HCT116 (cell line): ENCODE data around the gene SLC24A3. TPM values are rescaled to one million over a fixed set of nuclear protein-coding genes. Genes with fewer than 3 reads are reported as not detected.

Experiments
- ATAC-seq: fragments of 200-7000 bp; cut with Tn5 transposase; 2 replicates; pipeline ENCODE4 v1.9.1; 2020; ENCODE audit warnings: mild to moderate bottlenecking, moderate library complexity
- BruUV-seq: library from RNA; stranded (reverse); fragments of 400-500 nt; replicated peaks from 2 replicates; lab custom pipeline; 2021; lab: Mats Ljungman, UMichigan
- CTCF ChIA-PET: fragments of 300-600 bp; sonication (Branson Sonifier 250); formaldehyde crosslinking; loops from one replicate; lab custom pipeline; 2021; ENCODE audit warnings: antibody characterized with exemption; lab: Charles Lee
- POLR2A ChIA-PET: fragments of 300-600, 350-600 bp; sonication (Branson Sonifier 250); formaldehyde crosslinking; loops from one replicate; lab custom pipeline; 2021; ENCODE audit warnings: antibody characterized with exemption; lab: Charles Lee
- RAD21 ChIA-PET, 2 experiments: fragments of 300-600 bp; sonication (Branson Sonifier 250); formaldehyde crosslinking; loops; one replicate each; lab custom pipeline; 2023; ENCODE audit warnings: low total read pairs in 2 of 2; ENCODE audit not compliant: uncharacterized antibody in 2 of 2, unreplicated experiment in 2 of 2, low non-redundant PET in 1 of 2; lab: Charles Lee
- DNase-seq: peaks from one replicate; pipeline ENCODE4 v3.0.0-alpha.2; 2010; ENCODE audit warnings: low read depth, low spot score
- H2AFZ ChIP-seq: fragments of 200-600 bp; shearing (Covaris generic), sonication (generic); 2 replicates; pipeline ENCODE4 v1.6.1; 2017; ENCODE audit warnings: low read depth, mixed run types, mixed read lengths, antibody characterized with exemption, low read length; ENCODE audit not compliant: poor library complexity, severe bottlenecking
- H3K27ac ChIP-seq: 2 replicates; pipeline ENCODE4 v1.5.1; 2012; ENCODE audit warnings: low read depth, low read length
- H3K27me3 ChIP-seq: fragments of 200-600 bp; sonication (generic); 2 replicates; pipeline ENCODE4 v1.6.1; 2016; ENCODE audit warnings: mixed run types, low read length, mixed read lengths; ENCODE audit not compliant: insufficient read depth
- H3K36me3 ChIP-seq, 2 experiments: fragments of 200-500 bp in 1 of 2; fragments of 200-600 bp in 1 of 2; sonication (Bioruptor generic) in 1 of 2; sonication (generic) in 1 of 2; 2 replicates each; pipeline versions ENCODE4 v1.5.1 to v1.6.1; 2014 to 2016; ENCODE audit warnings: low read length in 2 of 2, inconsistent platforms in 1 of 2, mixed read lengths in 1 of 2, mixed run types in 1 of 2; ENCODE audit not compliant: insufficient read depth in 2 of 2, control insufficient read depth in 1 of 2
- H3K4me1 ChIP-seq, 2 experiments: fragments of 200-600 bp in 1 of 2; sonication (generic) in 1 of 2; 2 replicates each; pipeline versions ENCODE4 v1.5.1 to v1.6.1; 2012 to 2017; ENCODE audit warnings: low read length in 2 of 2, inconsistent platforms in 1 of 2, mild to moderate bottlenecking in 1 of 2, mixed read lengths in 1 of 2, mixed run types in 1 of 2, moderate library complexity in 1 of 2; ENCODE audit not compliant: insufficient read depth in 2 of 2, control insufficient read depth in 1 of 2
- H3K4me2 ChIP-seq: fragments of 200-600 bp; sonication (generic); 2 replicates; pipeline ENCODE4 v1.6.1; 2017; ENCODE audit warnings: mixed run types, low read length, mixed read lengths
- H3K4me3 ChIP-seq, 2 experiments: fragments of 200-600 bp in 1 of 2; sonication (generic) in 1 of 2; replicated peaks in 1 of 2; 2 replicates each; pipeline ENCODE4 v1.5.1; 2011 to 2016; ENCODE audit warnings: low read length in 2 of 2, control low read depth in 1 of 2, low read depth in 1 of 2, mild to moderate bottlenecking in 1 of 2, mixed read lengths in 1 of 2, mixed run types in 1 of 2
- H3K79me2 ChIP-seq: fragments of 200-600 bp; sonication (generic); 2 replicates; pipeline ENCODE4 v1.6.1; 2017; ENCODE audit warnings: mild to moderate bottlenecking, mixed run types, low read length, moderate library complexity, mixed read lengths; ENCODE audit not compliant: insufficient read depth
- H3K9ac ChIP-seq: fragments of 200-600 bp; sonication (generic); 2 replicates; pipeline ENCODE4 v1.6.1; 2016; ENCODE audit warnings: low read length, mixed read lengths
- H3K9me2 ChIP-seq: fragments of 200-600 bp; sonication (generic), shearing (Covaris generic); 2 replicates; pipeline ENCODE4 v1.6.1; 2017; ENCODE audit warnings: mixed run types, mild to moderate bottlenecking, moderate library complexity; ENCODE audit not compliant: insufficient read depth
- H3K9me3 ChIP-seq, 2 experiments: fragments of 200-500 bp in 1 of 2; fragments of 200-600 bp in 1 of 2; sonication (Bioruptor generic) in 1 of 2; sonication (generic) in 1 of 2; 2 replicates each; pipeline ENCODE4 v1.6.1; 2014 to 2017; ENCODE audit warnings: low read length in 2 of 2, mixed read lengths in 2 of 2, inconsistent platforms in 1 of 2, low read depth in 1 of 2, mild to moderate bottlenecking in 1 of 2, mixed run types in 1 of 2, moderate library complexity in 1 of 2; ENCODE audit not compliant: control insufficient read depth in 1 of 2, insufficient read depth in 1 of 2
- H4K20me1 ChIP-seq: fragments of 200-600 bp; sonication (generic), shearing (Covaris generic); 2 replicates; pipeline ENCODE4 v1.6.1; 2017; ENCODE audit warnings: mixed run types, mild to moderate bottlenecking, moderate library complexity; ENCODE audit not compliant: insufficient read depth
- EGR1 ChIP-seq: IDR thresholded peaks from 2 replicates; pipeline ENCODE4 v1.6.1; 2012; ENCODE audit warnings: low read depth
- EZH2phosphoT487 ChIP-seq: fragments of 200-600 bp; IDR thresholded peaks from 2 replicates; pipeline ENCODE4 v1.6.1; 2018; ENCODE audit warnings: antibody characterized with exemption, borderline replicate concordance
- JUND ChIP-seq: IDR thresholded peaks from 2 replicates; pipeline ENCODE4 v1.6.1; 2012
- POLR2A ChIP-seq: IDR thresholded peaks from 2 replicates; pipeline ENCODE4 v1.7.0; 2011; ENCODE audit warnings: borderline replicate concordance; ENCODE audit not compliant: insufficient read depth, insufficient read length; ENCODE audit errors: extremely low read depth
- POLR2AphosphoS5 ChIP-seq: IDR thresholded peaks from 2 replicates; pipeline ENCODE4 v1.6.1; 2011; ENCODE audit warnings: mild to moderate bottlenecking, low read depth, low read length, moderate library complexity
- REST ChIP-seq: IDR thresholded peaks from 2 replicates; pipeline ENCODE4 v1.6.1; 2012; ENCODE audit warnings: low read depth
- SIN3A ChIP-seq: IDR thresholded peaks from 2 replicates; pipeline ENCODE4 v1.6.1; 2012; ENCODE audit warnings: low read depth
- YY1 ChIP-seq: IDR thresholded peaks from 2 replicates; pipeline ENCODE4 v1.6.1; 2011; ENCODE audit warnings: low read length, low read depth, moderate library complexity, mild to moderate bottlenecking; ENCODE audit not compliant: insufficient replicate concordance; ENCODE audit errors: extremely low read depth
- ZFX ChIP-seq: fragments of 450-650 bp; IDR thresholded peaks from 2 replicates; pipeline ENCODE4 v1.6.1; 2017
- intact Hi-C: fragments of 100-400 bp; cut with micrococcal nuclease; formaldehyde crosslinking; loops from 2 replicates; pipeline ENCODE4 v1.10.0; 2022
- total RNA-seq: library from RNA; stranded (reverse); gene quantifications from one replicate; pipeline ENCODE4 v1.2.1, GENCODE V29; 2021; ENCODE audit not compliant: unreplicated experiment

Gene SLC24A3
- total RNA-seq, 1 experiment from 2014 or later = not detected

- H3K4me2 ChIP-seq = no peak overlapping the region
- peaks cover 33% of the 10 kb centered on the region for H3K27me3 ChIP-seq
- no peaks in the 10 kb centered on the region for H3K4me1 ChIP-seq
These were observed 397.3 kb downstream of the SLC24A3 start for GRCh38 chr20:19609642-19610223.

GRCh38 chr20:19615629-19616028 is 403.2 kb downstream of the SLC24A3 start:
- H3K4me1 ChIP-seq = no peaks in the 10 kb centered on the region
- ATAC-seq = no peak
- intact Hi-C loops = no loop called here
- no peaks in the 10 kb centered on the region for H4K20me1 ChIP-seq
- TF ChIP-seq REST (no peak), SIN3A (no peak), EZH2phosphoT487 (no peak), POLR2A (no peak), POLR2AphosphoS5 (no peak), YY1 (no peak), ZFX (no peak)
- no peaks in the 10 kb centered on the region for H3K36me3 ChIP-seq
- H3K9me3 ChIP-seq = no peaks in the 10 kb centered on the region
- POLR2A ChIA-PET = no interaction called here
- CTCF ChIA-PET = no interaction called here
- peaks cover 28% of the 10 kb centered on the region for H3K27me3 ChIP-seq
- BruUV-seq = no TSS peak
- H2AFZ ChIP-seq = no peak overlapping the region
- no peaks in the 10 kb centered on the region for H3K79me2 ChIP-seq
- no peak overlapping the region for H3K4me2 ChIP-seq
- H3K9me2 ChIP-seq = no peaks in the 10 kb centered on the region
- no peak for DNase-seq
- H3K9ac ChIP-seq = no peak overlapping the region
- RAD21 ChIA-PET = no interaction called here
- H3K27ac ChIP-seq = no peak overlapping the region
- H3K4me3 ChIP-seq = no peak overlapping the region

More at GRCh38 chr20:19609642-19610223, 397.3 kb downstream of the SLC24A3 start:
- no peaks in the 10 kb centered on the region for H3K36me3 ChIP-seq
- no TSS peak for BruUV-seq
- H3K27ac ChIP-seq = no peak overlapping the region
- H2AFZ ChIP-seq = no peak overlapping the region
- no peak for ATAC-seq
- H3K4me3 ChIP-seq = no peak overlapping the region
- H4K20me1 ChIP-seq = no peaks in the 10 kb centered on the region
- H3K9me2 ChIP-seq = no peaks in the 10 kb centered on the region
- TF ChIP-seq EGR1 (no peak), JUND (no peak), POLR2A (no peak), YY1 (no peak)
- TF ChIP-seq, all 23 proteins: peak for 0
- ChIA-PET RAD21 (no interaction called here), CTCF (no interaction called here), POLR2A (no interaction called here)
- no peak for DNase-seq
- Histone ChIP-seq H3K9ac (no peak overlapping the region), H3K9me3 (no peaks in the 10 kb centered on the region), H3K79me2 (no peaks in the 10 kb centered on the region)
- intact Hi-C loops = no loop called here
